NCI-H2081 treated with DMSO at 0.1 percent for 48 hours (cell line): ENCODE results near the gene ARR3.
"Not testable (repeated sequence)": the region's sequence is repeated elsewhere in the genome, so short reads cannot be mapped to it uniquely, and the experiment has no call there.

Experiments
- DNase-seq: peaks from one replicate; lab custom pipeline; 2025; lab: John Stamatoyannopoulos, UW

The ARR3 gene

DNA sequence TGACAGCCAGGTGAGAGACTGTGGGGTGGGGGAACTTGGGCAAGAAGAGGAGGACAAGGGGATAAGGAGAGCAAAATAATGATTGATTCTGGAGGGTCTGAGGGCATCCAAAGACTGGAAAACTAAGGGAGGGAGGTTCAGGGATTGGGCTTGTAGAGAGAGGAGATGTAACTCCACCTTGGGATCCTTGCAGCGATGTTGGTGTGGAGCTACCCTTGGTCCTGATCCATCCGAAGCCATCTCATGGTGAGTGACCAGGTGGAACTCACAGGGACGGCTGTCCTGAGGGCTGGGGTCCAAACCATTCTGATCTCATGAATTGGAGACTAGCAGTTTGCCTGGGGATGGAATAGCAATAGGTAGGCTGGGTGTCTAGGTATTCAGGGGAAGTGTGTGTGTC lies 12.4 kb downstream of the ARR3 start:
- DNase-seq = no peak

DNA sequence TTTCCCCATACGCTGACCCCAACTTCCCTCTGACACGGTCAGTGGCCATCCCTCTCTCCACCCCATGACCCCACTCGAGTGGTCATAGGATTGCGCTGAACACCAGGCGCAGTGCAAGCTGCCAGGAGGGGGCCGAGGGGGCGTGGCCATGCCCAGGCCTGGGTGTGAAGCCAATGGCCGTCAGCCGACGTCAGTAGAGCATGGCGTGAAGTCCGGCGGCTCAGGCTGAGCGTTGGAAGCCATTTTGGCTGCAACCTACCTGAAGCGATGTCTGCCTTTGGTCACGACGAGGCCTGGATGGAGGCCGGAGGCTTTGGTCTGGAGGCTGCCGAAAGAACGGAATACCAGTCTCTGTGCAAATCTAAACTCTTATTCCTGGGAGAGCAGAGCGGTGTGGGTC lies 13.8 kb downstream of the ARR3 start, which contains the start of gene RAB41:
Gene RAB41 (plus strand): TSS at position 222 of the 400 bp plus-strand sequence. CDS start 46 bp downstream, at position 268.
- no peak for DNase-seq

DNA sequence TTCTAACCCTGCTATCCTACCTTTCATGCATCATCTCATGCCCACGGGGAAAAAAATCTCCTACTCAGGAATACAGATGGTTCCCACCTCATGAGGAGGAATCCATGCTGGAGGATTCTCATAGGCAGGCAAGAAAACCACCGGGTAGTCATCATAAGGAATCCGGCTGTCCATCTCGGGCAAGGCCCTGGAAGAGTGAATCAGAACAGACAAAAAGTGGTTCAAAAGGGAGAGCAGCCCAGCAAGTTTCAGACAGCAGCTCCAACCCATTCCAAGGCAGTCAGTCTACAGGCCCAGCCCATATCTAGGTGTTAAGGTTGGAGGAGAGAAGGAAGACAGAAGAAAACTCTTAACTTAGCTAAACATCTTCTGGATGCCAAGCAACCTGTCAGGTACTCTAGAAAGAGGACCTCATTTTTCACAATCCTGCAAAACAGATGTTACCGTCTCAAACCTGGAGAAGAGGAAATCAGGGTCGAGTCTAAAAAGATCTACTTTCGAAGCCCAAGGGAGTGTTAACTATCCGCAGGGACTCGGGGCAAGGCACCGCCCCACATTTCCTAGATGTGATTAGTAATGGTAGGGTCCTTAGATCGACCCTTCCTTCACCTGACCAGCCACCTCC lies 21.1 kb downstream of the ARR3 start:
- no peak for DNase-seq

DNA sequence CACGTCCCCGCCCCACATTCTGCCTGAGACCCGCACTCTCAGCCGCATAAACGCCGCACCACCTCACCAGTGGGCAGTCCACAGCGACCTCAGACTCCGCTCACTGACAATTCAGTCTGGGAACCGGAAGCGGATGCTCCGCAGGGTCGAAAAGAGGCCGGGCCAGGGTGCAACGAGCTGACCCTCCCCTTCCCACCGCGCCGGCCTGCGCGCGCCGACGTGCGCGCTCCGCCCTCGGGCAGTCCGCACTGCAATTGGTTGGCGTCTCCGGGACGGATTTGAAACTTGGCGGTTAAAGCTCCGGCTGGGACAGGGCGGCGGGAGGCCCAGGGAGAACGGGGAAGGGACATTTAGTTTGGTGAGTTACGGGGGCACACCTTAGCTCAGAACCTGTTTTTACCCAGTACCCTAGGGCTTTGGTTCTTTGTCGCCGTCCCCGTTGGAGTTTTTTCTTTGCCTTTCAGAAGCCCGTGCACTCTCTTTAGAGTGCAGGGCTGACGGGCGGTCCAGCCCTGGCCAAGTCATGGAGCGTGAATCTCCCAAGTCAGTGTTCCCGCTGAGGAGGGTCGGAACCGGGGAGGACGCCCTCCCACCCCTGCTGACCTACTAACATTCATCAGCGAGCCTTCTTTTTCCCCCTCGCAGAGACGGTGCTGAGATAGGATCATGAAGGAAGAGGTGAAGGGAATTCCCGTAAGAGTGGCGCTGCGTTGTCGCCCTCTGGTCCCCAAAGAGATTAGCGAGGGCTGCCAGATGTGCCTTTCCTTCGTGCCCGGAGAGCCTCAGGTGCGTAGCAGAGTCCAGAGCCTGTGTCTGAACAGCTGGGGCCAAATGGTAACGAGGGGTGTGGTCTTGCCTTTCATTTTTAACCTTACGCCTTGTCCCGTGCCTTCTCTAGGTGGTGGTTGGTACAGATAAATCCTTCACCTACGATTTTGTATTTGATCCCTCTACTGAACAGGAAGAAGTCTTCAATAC lies 21.9 kb downstream of the ARR3 start, which contains the start of the genes KIF4A and PDZD11:
Gene KIF4A (plus strand): TSS at position 312 of the 978 bp plus-strand sequence. CDS start 355 bp downstream, at position 667.
Gene PDZD11 (minus strand): TSS at position 135 of the 978 bp plus-strand sequence. CDS start 586 bp downstream, outside the sequence.
- peak; percentile 11 for DNase-seq

DNA sequence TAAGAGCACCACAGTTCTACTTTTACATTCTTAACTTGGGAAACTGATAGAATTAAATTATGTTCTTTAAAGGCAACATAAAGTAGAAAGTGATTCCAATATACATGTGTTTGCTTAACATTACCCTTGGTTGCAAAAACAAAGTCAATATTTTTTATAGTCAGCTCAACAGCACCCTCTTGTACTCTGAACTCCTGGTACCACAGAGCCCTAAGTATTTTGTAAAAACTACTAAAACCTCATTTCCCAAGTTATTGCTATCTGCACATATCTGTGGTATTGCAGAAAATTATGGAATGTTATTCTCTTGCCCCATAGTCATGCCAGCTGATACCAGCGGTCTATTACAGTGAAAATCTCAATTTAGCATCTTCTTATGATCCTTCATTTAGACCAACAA lies 24.7 kb downstream of the ARR3 start:
- DNase-seq = no peak

DNA sequence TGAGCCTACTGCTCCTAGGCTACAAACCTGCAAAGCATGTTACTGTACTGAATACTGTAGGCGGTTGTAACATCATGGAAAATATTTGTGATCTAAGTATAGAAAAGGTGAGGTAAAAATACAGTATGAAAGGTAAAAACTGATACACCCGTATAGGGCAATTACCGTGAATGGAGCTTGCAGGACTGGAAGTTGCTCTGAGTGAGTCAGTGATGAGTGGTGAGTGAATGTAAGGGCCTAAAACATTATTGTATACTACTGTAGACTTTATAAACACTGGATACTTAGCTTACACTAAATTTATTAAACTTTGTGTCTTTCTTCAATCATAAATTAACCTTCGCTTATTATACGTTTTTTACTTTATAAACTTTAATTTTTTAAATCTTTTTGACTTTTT lies 25.5 kb downstream of the ARR3 start:
- no peak for DNase-seq

DNA sequence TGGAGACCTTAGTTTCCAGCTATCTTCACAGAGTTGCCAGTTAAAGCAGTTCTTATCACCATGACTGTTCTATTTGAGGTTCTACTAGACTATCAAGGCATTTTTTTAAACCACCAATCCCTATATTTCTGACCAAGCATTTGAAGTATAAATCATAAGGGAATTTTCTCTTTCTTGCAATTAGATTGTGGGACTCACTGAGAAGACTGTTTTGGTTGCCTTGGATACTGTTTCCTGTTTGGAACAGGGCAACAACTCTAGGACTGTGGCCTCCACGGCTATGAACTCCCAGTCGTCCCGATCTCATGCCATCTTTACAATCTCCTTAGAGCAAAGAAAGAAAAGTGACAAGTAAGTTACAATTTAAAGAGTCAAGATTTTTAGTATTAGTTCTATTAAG lies 33.6 kb downstream of the ARR3 start:
- no peak for DNase-seq

DNA sequence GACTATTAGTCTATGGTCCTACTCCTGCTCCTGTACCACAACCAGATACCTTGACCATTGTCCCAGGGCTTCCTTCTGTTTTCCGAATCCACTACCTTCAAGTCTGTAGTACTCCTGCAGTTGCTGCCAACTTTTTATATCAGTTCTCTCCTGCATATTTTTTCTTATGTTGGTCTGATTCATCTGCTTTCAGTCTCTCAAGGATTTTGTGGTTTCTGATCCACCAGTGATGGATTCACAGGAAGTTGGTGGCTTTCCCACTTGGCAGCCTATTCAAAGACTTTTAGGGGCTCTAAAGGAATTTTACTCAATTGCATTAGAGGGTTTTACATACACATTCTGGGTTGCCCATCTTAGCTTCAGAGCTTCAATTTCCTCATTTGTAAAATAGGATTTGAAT lies 45.4 kb downstream of the ARR3 start:
- DNase-seq = no peak

DNA sequence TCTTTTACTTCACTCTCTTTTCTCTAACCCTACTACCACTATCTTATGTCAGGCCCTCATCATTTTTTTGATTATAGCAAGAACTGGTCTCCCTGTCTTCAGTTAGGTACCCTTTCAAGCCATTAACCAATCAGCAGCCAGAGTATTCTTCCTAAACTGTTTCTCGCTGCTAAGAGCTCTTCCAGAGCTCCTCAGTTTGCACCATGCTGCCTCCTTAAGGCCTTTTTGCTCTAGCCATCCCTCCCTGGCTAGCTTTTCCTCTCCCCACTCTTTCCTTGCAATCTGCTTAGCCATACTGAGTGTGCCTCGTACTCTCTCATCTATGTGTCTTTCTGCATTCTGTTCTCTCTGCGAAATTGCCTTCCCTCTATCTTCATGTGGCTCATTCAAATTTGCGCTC lies 54.6 kb downstream of the ARR3 start:
- DNase-seq = no peak

DNA sequence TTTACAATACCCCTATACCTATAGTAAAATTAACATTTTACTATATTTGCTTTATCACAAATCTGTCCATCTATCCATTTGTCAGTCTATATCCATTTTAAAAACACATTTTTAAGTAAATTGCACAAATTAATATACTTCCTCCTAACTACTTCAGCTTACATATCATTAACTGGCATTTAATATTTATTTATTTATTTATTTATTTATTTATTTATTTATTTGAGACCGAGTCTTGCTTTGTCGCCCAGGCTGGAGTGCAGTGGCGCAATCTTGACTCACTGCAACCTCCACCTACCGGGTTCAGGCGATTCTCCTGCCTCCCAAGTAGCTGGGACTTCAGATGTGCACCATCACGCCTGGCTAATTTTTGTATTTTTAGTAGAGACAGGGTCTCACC lies 55.5 kb downstream of the ARR3 start:
- DNase-seq = not testable (repeated sequence)

DNA sequence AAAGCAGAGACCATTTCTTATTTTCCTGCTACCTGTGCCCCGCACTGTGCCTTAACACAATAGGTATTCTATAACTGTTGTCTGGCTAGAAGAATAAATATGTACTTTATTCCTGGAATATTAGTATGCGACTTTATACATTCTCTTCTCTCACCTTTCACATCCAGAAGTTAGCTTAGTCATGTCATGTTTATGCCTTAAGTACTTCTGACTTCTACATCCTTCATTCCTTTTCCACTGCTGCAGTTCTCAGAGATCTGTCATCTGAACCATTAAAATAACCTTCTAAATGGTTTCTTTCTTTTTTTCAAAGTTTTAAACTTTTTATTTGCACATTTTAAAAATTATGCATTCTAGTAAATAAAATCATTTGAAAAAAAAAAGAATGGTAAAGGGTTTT lies 56.2 kb downstream of the ARR3 start:
- DNase-seq = no peak

DNA sequence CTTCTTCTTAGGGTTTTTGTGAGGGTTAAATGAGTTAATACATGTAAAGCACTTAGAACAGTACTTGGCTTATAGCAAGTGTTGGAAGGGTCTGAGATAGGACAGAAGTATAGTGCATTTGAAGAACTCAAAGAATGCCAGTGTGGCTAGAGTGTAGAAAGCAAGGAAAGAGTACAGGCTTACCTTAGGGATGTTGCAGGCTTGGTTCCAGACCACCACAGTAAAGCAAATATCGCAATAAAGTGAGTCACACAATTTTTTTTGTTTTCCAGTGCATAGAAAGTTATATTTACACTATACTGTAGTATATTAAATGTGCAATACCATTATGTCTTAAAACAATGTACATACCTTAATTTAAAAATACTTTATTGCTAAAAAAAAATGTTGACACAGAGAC lies 63.0 kb downstream of the ARR3 start:
- no peak for DNase-seq
